Stimulated activated CD4-positive, alpha-beta T cell treated with anti-CD3 and anti-CD28 coated beads, Interleukin-12 subunit alpha, Interleukin-12 subunit beta, amount 100 ng/mL, for 24 hours (primary cell): ENCODE results near the gene CSHL1.
"Not testable (repeated sequence)": the region's sequence is repeated elsewhere in the genome, so short reads cannot be mapped to it uniquely, and the experiment has no call there.

Experiments
- DNase-seq, 2 experiments: peaks; one replicate each; pipeline ENCODE4 v3.0.0-alpha.2; 2020; ENCODE audit warnings: low read depth in 2 of 2

The CSHL1 gene

GRCh38 chr17:63940584-63940983, 29.5 kb upstream of the CSHL1 start:
- no peak for DNase-seq

GRCh38 chr17:63939884-63940283, 28.8 kb upstream of the CSHL1 start:
- no peak for DNase-seq

DNA sequence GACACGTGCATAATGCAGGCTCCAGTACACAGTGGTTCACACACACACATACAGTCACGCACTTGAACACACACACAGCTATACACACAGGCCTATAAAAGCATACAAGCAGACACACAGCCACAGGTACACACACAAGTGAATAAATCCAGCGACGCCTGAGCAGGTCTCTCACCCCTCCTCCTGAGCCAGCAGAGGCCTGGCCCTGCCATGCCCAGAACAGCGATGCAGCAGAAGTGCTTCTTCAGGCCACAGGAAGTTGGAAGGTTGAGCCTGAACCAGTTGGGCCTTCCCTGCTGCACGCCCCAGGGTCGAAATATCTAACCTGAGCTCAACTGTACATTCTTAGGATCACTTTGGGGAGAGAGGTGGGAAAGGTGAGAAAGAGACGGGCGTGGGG, 28.3 kb upstream of the CSHL1 start:
- DNase-seq, result no peak

GRCh38 chr17:63937920-63938319, 26.9 kb upstream of the CSHL1 start:
- no peak for DNase-seq

DNA sequence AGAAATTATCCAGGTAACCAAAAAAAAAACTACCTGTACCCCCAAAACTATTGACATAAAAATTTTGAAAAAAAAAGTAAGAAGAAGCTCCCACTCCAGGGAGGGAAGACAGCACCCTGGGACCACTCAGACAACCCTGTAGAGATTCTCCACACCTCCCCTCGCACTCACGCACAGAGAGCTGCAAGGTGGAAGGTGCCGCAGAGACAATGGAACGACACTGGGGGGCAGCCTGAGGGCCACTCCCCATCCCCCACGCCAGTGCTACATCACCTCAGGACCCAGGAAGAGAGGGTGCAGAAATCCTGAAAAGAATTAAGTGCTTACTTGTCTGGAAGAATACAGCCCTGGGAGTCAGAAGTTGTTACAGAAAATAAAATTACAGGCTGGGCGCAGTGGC, 26.3 kb upstream of the CSHL1 start:
- DNase-seq, result no peak

DNA sequence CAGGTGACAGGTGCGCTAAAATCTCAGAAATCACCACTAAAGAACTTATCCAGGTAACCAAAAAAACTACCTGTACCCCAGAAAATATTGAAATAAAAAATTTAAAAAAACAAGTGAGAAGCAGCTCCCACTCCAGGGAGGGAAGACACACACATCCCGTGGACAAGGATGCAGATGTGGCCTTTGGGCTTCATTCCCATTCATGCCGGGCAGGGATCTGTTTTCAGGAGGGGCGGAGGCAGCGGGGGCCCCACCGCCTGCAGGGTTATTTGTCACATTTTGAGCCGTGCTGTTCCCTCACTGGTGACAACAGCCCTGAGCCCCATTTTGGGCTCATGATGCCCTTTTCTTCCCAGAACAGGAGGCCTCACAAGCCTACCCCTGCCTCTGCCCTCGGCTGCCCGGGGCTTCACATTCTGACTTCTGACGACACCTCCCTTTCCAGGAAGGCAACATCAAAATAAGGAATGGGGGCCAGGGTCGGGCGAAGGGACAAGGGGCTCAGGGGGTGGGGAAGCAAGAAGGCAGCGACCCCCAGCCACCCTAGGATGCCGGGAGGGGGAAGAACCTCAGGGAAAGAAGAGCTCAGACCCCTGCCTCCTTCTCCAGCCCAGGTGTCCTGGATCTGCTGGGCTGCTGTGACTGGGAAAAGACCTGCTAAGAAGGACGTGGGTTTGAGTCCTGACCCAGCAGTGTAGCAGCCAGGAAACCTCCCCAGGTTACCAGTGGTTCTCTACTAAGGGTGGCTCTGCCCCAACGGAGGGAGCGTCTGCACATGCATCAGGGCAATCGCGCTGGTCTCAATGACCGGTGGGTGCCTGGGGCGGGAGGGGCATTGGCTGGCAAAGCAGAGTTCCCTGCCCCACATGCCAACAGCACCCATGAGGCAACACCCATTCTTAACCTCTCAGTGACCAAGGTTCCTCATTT, 23.4 kb upstream of the CSHL1 start:
- no peak for DNase-seq

- no peak for DNase-seq
Observed at GRCh38 chr17:63933598-63933997, 22.5 kb upstream of the CSHL1 start.

GRCh38 chr17:63932721-63933120, 21.7 kb upstream of the CSHL1 start:
- no peak for DNase-seq

GRCh38 chr17:63931981-63932561, 21.0 kb upstream of the CSHL1 start, which contains the start of gene CD79B:
CD79B (minus strand) TSS chr17:63932331; CDS start chr17:63932261, 70 bp downstream.
- DNase-seq, result peak in 1 of 2 experiments; percentile 24

DNA sequence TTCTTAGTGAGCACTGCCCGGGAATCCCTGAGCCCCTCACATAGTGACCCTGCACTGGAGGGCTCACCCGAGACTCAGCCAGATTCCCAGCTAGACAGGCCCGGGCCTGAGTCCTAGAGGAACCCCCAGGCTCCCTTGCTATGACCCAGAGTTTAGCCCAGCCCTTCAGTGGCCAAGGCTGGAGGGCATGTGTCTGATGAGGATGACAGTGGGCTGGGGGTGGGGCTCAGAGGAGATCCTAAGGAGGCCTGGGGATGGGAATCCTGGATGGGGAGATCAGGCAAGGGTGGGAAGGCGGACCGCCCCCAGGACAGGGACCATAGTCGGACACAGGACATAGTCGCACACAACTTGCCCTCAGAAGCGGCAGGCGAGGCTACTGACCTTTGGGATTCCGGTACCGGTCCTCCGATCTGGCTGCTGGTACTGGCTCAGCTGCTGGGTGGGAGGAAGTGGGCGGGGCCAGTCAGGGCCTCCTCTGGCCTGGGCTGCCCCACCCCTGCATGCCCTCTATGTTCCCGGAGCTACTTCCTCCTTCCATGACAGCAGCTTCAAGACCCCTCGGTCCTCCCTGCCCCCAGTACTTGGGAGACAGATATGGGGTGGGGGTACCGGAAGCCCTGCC, 20.0 kb upstream of the CSHL1 start:
- DNase-seq, result peak in 1 of 2 experiments; percentile 60

DNA sequence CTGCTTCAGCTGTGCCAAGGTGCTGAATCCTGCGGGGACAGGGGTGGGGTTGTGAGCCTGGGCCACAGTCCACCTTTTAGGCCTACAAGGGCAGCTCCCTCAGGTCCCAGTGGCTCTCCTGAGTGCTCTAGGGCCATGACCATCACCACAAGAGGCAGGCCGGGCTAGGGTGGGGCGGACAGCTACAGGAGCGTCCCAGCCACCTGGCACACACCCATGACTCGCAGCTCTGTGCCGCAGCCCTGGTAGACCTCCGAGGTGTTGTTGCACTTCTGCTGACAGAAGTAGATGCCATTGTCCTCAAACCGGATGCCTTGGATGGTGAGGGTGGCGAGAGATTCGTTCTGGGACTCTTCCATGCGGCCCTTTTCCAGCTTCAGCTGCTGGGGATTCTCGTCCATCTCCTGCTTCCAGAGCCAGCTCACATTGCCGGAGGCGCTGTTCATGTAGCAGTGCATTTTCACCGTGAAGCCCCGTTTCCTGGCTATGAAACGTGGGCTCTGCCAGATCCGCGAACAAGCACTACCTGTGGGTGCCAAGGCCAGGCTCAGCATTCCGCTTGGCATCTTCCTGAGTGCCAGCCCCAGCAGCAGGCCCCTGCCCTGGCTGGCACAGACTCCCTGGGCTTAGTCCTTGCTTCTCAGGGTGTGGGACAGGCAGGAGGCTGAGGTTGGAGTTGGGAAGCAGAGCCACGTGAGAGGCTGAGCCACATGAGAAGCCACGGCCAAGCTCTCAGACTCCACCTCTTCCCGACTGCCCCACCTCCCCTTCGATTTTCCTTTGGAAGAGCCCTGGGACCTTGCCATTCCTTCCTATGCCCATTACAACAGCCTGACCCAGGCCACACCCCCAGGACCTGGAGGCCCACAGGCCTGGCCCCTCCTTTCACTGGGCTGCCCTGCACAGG, 19.1 kb upstream of the CSHL1 start:
- DNase-seq, result no peak

- no peak for DNase-seq
Observed at GRCh38 chr17:63928966-63929695, 18.1 kb upstream of the CSHL1 start.

- no peak for DNase-seq
Observed at GRCh38 chr17:63928172-63928666, 17.2 kb upstream of the CSHL1 start.

DNA sequence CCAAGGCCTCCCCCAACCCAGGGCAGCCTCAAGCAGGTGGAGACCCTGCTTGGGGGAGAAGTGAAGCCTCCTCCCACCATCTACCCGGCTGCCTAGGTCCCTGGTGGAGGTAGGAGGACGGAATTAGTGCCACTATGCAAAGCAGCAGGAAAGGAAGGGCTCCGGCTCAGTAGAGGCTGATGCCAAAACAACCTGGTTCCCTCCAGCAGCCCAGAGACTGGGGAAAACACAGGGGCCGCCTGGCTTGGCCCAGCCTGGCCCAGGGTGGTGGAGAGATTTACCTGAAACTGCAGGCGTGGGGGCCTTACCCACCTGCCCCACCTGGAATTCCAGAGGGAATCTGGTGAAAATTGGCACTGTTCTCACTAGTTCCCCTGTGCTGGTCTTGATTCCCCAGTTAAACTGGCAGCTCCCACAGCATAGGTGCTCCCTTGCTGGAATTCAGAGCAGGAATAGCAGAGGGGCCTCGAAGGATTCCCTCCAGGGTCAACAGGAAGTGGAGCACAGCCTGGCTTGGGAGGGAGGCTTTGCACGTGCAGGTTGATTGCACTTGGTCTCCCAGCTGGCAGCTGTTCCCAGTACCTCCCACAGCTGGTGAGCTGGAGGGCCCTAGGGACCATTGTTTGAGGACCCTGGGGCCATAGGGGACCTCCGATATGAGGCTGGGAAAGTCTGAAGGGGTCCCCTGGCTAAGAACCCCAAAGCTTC, 16.6 kb upstream of the CSHL1 start:
- DNase-seq, result no peak

DNA sequence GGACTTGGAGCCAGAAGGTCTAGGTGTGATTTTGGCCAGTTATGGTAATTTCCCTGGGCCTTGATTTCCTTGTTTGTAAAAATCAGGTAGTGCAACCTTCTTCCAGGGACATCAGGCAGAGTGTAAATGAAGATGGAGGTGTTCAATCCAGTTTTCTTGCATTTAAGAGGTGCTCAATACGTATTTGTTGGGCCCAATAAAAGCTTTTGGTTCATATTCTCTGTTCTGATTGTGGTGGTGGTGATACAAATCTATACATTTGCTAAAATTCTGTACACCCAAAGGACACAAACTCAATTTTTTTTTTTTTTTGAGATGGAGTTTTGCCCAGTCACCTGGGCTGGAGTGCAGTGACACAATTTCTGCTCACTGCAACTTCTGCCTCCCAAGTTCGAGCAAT, 15.1 kb upstream of the CSHL1 start:
- no peak for DNase-seq

DNA sequence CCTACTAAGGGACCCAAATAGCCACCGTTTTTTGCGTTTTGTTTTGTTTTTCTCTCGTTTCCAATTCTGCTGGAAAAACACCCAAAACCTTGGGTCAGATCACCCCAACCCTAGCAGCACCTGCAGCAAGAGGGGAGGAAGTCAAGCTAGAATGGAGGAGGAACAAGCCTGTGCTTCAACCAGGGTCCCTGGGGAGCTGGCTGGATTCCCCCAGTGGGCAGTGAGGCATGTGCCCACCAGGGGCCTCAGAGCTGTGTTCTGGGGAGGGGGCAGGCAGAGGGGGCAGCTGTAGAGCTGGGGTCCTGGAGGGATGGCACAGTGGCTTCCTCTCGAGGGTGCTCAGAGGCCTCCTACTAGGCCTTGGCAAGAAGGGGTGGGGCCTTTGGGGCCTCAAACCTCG, 14.6 kb upstream of the CSHL1 start:
- no peak for DNase-seq

GRCh38 chr17:63922402-63922801, 11.3 kb upstream of the CSHL1 start:
- DNase-seq, result not testable (repeated sequence)

DNA sequence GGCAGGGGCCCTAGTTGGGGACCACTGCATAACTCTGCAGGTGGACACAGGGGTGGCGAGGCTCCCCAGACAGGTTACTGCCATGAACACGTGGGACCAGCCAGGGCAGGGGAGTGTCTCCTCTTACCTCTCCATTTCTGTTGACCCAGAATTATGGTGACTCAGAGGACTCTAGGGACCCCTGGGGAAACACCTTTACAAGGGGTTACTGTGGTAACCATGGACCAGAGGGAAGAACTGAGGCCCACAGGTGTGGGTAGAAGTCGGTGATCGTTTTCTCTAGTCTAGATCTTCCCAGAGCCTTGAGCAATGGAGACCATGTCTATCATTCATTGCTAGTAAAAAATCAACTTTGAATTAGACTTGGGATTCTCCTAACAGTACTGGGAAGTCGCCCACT, 9.7 kb upstream of the CSHL1 start:
- DNase-seq, result not testable (repeated sequence)

- not testable (repeated sequence) for DNase-seq
Observed at GRCh38 chr17:63920050-63920449, 9.0 kb upstream of the CSHL1 start.

DNA sequence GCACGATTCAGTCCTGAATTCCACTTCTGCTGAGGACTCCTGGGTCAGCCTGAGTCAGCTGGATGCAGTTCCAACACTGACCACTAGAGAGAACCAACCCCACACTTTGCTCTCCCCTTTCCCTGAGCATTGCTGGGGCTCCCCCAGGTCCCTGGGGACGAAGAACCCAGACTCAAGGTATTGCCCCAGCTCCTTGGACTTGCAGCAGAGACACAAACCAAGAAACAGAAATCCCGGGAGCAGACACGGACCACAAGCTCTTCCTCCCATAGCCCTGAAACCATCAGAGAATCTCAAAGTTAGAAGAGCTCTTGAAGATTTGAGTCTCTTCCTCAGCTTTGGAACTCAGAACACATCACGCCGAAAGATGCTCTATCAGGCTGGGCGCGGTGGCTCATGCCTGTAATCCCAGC, 8.3 kb upstream of the CSHL1 start:
- DNase-seq, result peak; percentile 49 to 66
